Liver (tissue), 9 donors: ENCODE results near the gene BCKDHB. TPM values are rescaled to one million over a fixed set of nuclear protein-coding genes. Genes with fewer than 3 reads are reported as not detected.

Experiments
- DNase-seq: peaks from one replicate; pipeline ENCODE4 v3.0.0-alpha.2; 2017; ENCODE audit warnings: low spot score
- H3K27ac ChIP-seq, 2 donors: one replicate each; pipeline ENCODE4 v1.7.0; 2013; ENCODE audit warnings: inconsistent platforms in 2 of 2, low read length in 2 of 2, control low read depth in 1 of 2, low read depth in 1 of 2, mild to moderate bottlenecking in 1 of 2
- H3K27me3 ChIP-seq, 4 donors: one replicate each; pipeline versions ENCODE4 v1.6.1 to v1.7.0; 2013; ENCODE audit warnings: low read length in 3 of 4, inconsistent platforms in 1 of 4, mild to moderate bottlenecking in 1 of 4, moderate library complexity in 1 of 4; ENCODE audit not compliant: control insufficient read depth in 4 of 4, insufficient read depth in 4 of 4
- H3K36me3 ChIP-seq, 4 donors: one replicate each; pipeline versions ENCODE4 v1.6.1 to v1.7.0; 2013; ENCODE audit warnings: low read length in 3 of 4, mild to moderate bottlenecking in 3 of 4, low read depth in 1 of 4, moderate library complexity in 1 of 4; ENCODE audit not compliant: control insufficient read depth in 4 of 4, insufficient read depth in 3 of 4
- H3K4me1 ChIP-seq, 4 donors: one replicate each; pipeline versions ENCODE4 v1.6.1 to v1.7.0; 2013; ENCODE audit warnings: low read length in 3 of 4, mild to moderate bottlenecking in 3 of 4, moderate library complexity in 1 of 4; ENCODE audit not compliant: control insufficient read depth in 4 of 4, insufficient read depth in 4 of 4
- H3K4me3 ChIP-seq, 3 donors: one replicate each; pipeline versions ENCODE4 v1.6.1 to v1.7.0; 2013; ENCODE audit warnings: low read length in 3 of 3, control low read depth in 1 of 3, low read depth in 1 of 3, mild to moderate bottlenecking in 1 of 3
- H3K9ac ChIP-seq, 2 donors: one replicate each; pipeline ENCODE4 v1.7.0; 2013; ENCODE audit warnings: low read length in 2 of 2, mild to moderate bottlenecking in 2 of 2, moderate library complexity in 2 of 2, control low read depth in 1 of 2, low read depth in 1 of 2
- H3K9me3 ChIP-seq, 4 donors: one replicate each; pipeline versions ENCODE4 v1.6.1 to v1.7.0; 2013; ENCODE audit warnings: low read length in 3 of 4; ENCODE audit not compliant: control insufficient read depth in 4 of 4
- ATF3 ChIP-seq: IDR thresholded peaks from 2 replicates; pipeline ENCODE4 v1.6.1; 2016; ENCODE audit warnings: antibody characterized with exemption
- CTCF ChIP-seq: fragments of 150-350 bp; IDR thresholded peaks from 2 replicates; pipeline ENCODE4 v1.5.1; 2017; ENCODE audit warnings: improper control_type of control experiment, low read depth, low read length; ENCODE audit not compliant: missing input control
- EGR1 ChIP-seq, 2 donors: IDR thresholded peaks; 2 replicates each; pipeline ENCODE4 v1.6.1; 2016 to 2018; ENCODE audit warnings: antibody characterized with exemption in 2 of 2, low read depth in 2 of 2
- FOXA1 ChIP-seq: IDR thresholded peaks from 2 replicates; pipeline ENCODE4 v1.6.1; 2016; ENCODE audit warnings: antibody characterized with exemption
- FOXA2 ChIP-seq: IDR thresholded peaks from 2 replicates; pipeline ENCODE4 v1.6.1; 2016; ENCODE audit warnings: antibody characterized with exemption
- GABPA ChIP-seq, 2 donors: IDR thresholded peaks in 1 of 2; conservative IDR thresholded peaks in 1 of 2; 2 replicates each; pipeline ENCODE4 v1.6.1; 2016; ENCODE audit warnings: antibody characterized with exemption in 2 of 2, mild to moderate bottlenecking in 1 of 2, moderate library complexity in 1 of 2
- HNF4A ChIP-seq, 2 donors: conservative IDR thresholded peaks; 2 replicates each; pipeline ENCODE4 v1.6.1; 2016; ENCODE audit warnings: antibody characterized with exemption in 2 of 2, mild to moderate bottlenecking in 2 of 2
- HNF4G ChIP-seq: IDR thresholded peaks from 2 replicates; pipeline ENCODE4 v1.6.1; 2016; ENCODE audit warnings: antibody characterized with exemption
- JUND ChIP-seq, 2 donors: IDR thresholded peaks; 2 replicates each; pipeline ENCODE4 v1.6.1; 2016; ENCODE audit warnings: antibody characterized with exemption in 2 of 2
- MAX ChIP-seq: IDR thresholded peaks from 2 replicates; pipeline ENCODE4 v1.6.1; 2016; ENCODE audit warnings: antibody characterized with exemption
- NR2F2 ChIP-seq: IDR thresholded peaks from 2 replicates; pipeline ENCODE4 v1.6.1; 2016; ENCODE audit warnings: antibody characterized with exemption
- RAD21 ChIP-seq, 2 donors: IDR thresholded peaks; 2 replicates each; pipeline ENCODE4 v1.6.1; 2016; ENCODE audit warnings: antibody characterized with exemption in 2 of 2, mild to moderate bottlenecking in 2 of 2
- REST ChIP-seq: IDR thresholded peaks from 2 replicates; pipeline ENCODE4 v1.6.1; 2016; ENCODE audit warnings: antibody characterized with exemption, mild to moderate bottlenecking
- RXRA ChIP-seq, 2 donors: IDR thresholded peaks; 2 replicates each; pipeline ENCODE4 v1.6.1; 2017 to 2018; ENCODE audit warnings: antibody characterized with exemption in 2 of 2, mild to moderate bottlenecking in 1 of 2
- SP1 ChIP-seq: IDR thresholded peaks from 2 replicates; pipeline ENCODE4 v1.6.1; 2018; ENCODE audit warnings: antibody characterized with exemption, mild to moderate bottlenecking
- TAF1 ChIP-seq: conservative IDR thresholded peaks from 2 replicates; pipeline ENCODE4 v1.6.1; 2016; ENCODE audit warnings: antibody characterized with exemption, mild to moderate bottlenecking
- YY1 ChIP-seq: IDR thresholded peaks from 2 replicates; pipeline ENCODE4 v1.6.1; 2016; ENCODE audit warnings: antibody characterized with exemption, mild to moderate bottlenecking
- ZBTB33 ChIP-seq: IDR thresholded peaks from 2 replicates; pipeline ENCODE4 v1.6.1; 2016; ENCODE audit warnings: antibody characterized with exemption
- WGBS: extraction: QIAGEN DNeasy Blood & Tissue Kit; methylation state at CpG from one replicate; pipeline ENCODE4 v1.1.7; 2013; 5-methylcytosine and 5-hydroxymethylcytosine counted together
- polyA plus RNA-seq, 2 donors: library from polyadenylated mRNA; stranded (reverse) in 1 of 2; unstranded in 1 of 2; fragments of 200-250 nt in 1 of 2; fragments of >200 nt in 1 of 2; fragmentation: Nextera tagmentation in 1 of 2; extraction: Ambion mirVana in 1 of 2; gene quantifications; one replicate each; pipeline versions ENCODE4 v1.2.1 to v1.2.3, GENCODE V29; 2013 to 2015
- total RNA-seq, 2 donors: library from RNA; depleted of rRNA; stranded (reverse); fragments of >200 nt; gene quantifications; one replicate each; pipeline ENCODE4 v1.2.3, GENCODE V29; 2014
- donor health status: healthy.
- donor health status: healthy.
- donor health status: healthy.
- donor health status: healthy.
- donor health status: healthy.

Gene BCKDHB
- total and polyA plus RNA-seq, 4 donors: 13.0 to 74.8 (median 31.6) TPM

GRCh38 chr6:80316686-80317231 lies 210.3 kb downstream of the BCKDHB start:
- no peaks in the 10 kb centered on the region for H3K27me3 ChIP-seq
- DNase-seq: no peak
- H3K9ac ChIP-seq: no peak overlapping the region
- no peaks in the 10 kb centered on the region for H3K36me3 ChIP-seq
- no peak overlapping the region for H3K27ac ChIP-seq
- no peaks in the 10 kb centered on the region for H3K9me3 ChIP-seq
- H3K4me3 ChIP-seq: no peak overlapping the region
- H3K4me1 ChIP-seq: no peaks in the 10 kb centered on the region
- WGBS: 95% methylated on average over 4 of the region's 4 CpGs
- TF ChIP-seq CTCF (no peak), ATF3 (no peak), FOXA2 (no peak), HNF4A (conservative IDR thresholded peaks at IDR 0.05) (no peak), JUND (IDR thresholded peaks at IDR 0.05) (no peak), MAX (no peak), EGR1 (IDR thresholded peaks at IDR 0.05; ENCODE audit: low read depth in 2 of 2) (no peak), ZBTB33 (no peak), RXRA (IDR thresholded peaks at IDR 0.05) (no peak), TAF1 (no peak), SP1 (no peak), RAD21 (IDR thresholded peaks at IDR 0.05) (no peak), FOXA1 (no peak), HNF4G (no peak), GABPA (IDR thresholded peaks at IDR 0.05 in 1 of 2, conservative IDR thresholded peaks at IDR 0.05 in 1 of 2) (no peak), REST (no peak), NR2F2 (no peak), YY1 (no peak)
